Measurements from ENCODE around the gene PSME3IP1.
A peak's percentile ranks its signal among the peaks of the same experiment; 100 is the strongest.

PSME3IP1 gene

DNA sequence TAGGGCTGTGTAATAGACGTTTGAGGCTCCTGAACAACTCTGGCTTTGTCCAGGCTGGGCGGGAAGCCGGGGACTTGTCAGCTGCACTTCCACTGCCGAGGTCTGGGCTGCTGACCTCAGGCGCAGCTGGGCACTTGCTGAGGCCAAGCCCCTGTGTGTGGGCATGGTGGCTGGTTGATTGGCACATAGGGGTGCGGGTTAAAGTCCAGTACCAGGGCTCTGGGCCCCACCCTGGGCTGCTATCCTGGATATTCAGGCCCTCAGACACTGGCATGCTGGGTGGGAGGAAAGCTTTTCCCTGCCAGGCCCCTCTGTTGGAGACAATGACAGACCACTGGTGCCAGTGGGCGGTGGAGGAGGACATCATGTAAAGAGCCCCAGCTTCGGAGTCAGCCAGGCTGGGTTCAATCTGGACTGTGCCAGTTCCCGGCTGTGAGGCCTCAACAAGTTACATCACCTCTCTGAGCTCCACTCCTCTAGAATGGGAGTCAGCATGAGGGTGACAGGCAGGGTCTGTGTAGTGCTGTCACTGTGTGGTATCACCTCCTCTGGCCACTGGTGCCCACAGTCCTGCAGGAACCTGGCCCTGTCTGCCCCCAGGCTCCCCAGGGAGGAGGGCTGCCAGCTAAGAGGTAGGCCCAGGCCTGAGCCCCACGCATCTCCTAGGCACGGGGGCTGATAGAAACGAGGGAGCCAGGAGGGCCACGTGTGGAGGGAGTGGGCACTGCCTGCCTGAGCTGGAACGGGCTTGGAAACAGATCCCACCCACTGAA, 42.5 kb downstream of the PSME3IP1 start:
- no peak for DNase-seq

DNA sequence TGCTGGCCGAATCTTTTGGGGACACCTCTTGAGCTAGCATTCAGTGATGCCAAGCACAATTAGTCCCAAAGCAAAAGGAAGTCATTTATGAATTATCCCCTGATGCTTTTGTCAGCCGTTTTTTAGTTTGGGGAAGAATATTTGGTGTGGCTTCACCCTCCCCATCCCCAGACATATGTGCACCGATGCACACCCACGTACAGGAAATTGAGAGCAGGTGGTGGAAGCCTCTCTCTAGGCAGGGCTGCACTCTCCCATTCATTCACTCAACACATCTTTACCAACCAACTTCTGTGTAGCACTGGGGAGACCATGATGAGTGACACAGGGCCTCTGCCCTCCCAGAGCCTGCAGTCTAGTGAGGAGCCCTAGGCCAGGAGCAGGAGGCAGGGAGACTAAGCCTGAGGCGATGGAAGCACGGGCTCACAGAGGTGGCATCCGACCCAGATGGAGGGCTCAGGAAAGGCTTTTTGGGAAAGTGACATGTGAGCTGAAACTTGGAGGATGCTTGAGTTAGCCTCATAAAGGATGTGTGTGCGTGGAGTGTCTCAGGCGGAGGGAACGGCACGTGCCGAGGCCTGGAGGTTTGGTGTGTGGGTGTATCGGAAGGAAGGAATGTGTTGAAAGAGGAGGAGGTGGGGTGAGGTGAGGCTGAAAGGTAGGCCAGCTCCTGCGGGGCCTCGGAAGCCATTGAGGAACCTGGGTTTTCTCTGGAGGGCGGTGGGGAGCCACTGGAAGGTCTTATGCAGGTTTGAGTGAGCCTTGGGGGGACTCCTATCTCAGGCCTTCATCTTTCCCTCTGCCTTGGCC, 43.8 kb downstream of the PSME3IP1 start:
- DNase-seq, result no peak

DNA sequence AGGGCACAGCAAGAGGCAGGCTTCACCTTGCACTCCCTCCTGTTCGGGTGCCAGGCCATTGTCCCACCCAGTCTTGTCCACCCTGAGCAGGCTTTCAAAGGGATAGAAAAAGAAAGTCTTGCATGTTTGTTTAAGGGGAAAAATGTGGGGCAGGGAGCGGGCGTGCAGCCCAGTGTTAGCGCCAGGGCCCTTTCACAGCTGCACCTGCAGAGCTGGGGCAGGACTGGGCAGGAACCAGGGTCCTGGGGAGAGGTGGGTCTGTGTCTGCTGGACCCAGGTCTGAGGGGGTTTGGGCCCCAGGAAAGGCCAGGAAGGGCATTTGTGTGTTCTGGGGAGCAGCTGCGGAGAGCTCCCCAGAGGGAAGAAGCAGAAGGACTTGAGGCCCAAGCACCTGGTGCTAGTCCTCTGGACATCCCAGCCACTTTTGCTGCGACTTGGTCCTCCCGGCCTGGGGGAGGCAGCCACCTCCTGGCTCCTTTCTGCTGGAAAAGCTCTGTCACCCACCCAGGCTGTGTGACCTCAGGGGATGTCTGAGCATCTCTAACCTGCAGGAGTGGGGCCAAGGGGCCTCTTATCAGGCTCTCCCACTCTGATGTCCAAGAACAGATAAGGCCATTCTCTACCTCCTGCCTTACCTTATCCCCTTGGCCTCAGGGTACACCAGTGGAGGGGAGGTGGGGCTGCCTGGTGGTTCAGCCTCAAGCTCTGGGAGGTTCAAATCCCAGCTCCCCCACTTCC, 44.7 kb downstream of the PSME3IP1 start:
- DNase-seq, result no peak

DNA sequence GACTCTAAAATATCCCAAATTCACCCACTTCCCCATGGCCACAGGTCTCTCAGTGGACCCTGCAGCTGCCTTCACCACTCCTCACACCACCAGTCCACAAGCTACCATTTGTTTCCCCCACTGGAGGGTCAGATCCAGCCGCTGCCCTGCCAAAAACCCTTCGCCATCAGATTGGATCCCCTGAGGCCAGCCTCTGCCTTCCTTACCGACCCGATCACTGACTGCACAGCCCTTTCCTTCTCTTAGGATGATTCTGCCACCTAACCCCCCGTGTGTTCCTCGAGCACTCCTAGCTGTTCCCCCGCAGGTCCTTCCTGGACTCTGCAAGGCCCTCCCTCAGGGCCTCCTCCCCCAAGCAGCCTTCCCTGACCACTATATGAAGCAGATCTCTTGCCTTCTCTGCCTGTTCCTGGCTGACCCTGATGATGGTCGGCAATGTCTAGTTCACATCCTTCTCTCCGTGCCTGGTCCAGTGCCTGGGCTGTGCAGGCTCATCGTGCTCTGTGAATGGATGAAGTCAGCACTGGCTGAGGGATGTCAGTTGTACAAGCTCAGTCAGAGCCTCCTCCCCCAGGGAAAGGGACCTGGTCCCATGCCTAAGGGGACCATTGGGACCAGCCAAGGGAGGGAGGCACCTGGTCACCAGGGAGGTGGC, 47.4 kb downstream of the PSME3IP1 start:
- DNase-seq, result no peak

DNA sequence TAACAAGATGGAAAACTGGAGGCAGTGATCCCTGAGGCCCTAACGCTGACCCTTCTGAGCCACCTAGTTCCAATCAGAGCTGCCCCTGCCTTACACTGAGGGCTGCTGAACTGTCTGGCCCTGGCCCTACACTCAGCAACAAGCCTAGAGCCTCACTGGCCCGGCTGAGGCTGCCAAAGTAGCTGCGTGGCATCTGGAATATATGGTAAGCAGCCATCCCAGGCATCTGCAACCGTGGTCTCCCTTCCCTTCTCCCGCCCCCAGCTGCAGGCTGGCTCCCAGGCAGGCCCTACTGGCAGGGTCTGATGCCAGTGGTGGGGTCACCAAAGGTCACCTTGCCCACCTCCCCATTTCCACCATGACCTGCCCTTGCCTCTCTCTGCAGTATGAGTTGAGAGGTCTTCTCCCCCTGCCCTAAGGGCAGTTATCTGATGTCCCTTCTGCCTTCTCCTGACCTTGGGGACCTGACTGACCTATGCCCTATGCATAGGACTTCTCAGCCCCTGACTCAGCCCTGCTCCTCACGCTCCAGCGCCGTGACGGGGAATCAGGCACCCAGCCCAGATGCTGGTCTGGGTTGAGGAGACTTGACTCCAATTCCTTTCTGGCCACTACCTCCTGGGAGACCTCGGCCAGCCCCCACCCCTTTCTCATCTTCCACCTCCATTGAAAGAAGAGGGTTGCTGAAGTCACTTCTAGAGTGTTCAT, 48.1 kb downstream of the PSME3IP1 start:
- DNase-seq, result no peak

DNA sequence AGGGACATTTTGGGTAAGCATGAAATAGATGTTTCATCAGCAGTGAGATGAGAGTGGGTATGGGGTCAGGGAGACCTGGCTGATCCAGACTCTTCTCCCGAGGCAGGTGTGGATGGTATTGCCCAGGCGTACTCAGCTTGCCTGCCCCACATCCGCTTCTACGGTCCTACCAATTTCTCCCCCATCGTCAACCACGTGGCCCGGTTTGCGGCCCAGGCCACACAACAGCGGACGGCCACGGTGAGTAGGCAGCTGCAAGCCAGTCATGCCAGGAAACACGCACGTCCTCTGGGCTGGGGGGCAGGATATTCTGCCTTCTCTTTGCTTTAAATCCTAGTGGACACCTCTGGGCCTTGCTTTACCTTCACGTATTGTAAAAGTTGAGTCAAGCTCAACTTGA, 48.8 kb downstream of the PSME3IP1 start:
- no peak for DNase-seq

DNA sequence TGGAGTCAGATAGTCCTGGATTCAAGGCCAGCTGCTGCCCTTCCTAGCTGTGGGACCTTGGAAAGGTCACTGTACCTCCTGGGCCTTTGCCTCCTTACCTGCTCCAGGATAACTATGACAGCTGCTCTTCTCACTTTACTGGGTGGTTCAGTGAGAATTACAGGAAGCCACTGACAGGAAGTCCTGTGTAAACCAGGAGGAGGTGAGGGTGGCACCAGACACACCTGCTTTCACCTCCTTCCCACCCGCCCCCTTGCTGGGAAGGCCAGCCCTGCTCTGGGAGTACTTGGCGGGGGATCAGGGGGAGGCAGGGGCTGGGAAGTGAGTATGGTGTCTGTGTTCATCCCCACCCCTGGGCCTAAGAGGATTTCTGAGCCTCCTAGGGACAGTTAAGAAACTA, 50.9 kb downstream of the PSME3IP1 start:
- DNase-seq, result no peak

DNA sequence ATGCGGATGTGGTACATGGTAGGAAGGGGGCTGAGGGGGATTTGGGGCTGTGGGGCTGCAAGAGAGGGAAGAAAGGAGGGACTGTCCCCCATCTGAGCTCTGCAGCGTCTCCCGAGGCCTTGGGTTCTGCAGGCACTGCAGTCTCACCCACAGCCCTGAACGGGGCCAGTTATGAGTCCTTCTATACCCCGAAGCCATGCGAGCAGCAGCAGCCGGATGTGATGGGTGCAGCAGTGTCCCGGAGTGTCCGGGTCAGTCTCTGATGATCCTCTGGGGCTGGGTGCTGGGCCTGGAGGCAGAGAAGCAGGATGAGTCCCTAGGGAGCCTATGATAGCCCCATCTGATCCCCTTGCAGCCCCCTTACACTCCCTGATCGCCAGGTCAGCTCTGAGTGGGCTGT, 52.0 kb downstream of the PSME3IP1 start:
- DNase-seq, result no peak

DNA sequence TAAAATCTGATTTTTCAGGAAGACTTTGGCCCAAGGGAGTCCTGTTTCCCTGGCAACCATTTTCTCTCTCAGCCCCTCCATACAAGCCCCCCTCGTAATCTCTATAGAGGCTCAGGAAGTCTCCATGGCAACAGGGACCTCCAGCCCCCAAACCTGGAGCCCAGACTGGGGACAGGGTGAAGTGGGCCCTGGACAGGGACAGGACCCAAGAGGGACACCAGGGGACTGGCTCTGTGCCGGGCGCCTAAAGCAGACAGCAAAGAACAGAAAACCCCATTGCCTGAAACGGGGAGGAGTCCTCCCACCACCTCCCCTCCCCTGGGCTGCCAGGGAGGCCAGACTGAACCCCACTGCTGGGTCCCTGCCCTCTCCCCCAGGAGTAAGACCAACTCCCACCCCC, 52.8 kb downstream of the PSME3IP1 start:
- no peak for DNase-seq

DNA sequence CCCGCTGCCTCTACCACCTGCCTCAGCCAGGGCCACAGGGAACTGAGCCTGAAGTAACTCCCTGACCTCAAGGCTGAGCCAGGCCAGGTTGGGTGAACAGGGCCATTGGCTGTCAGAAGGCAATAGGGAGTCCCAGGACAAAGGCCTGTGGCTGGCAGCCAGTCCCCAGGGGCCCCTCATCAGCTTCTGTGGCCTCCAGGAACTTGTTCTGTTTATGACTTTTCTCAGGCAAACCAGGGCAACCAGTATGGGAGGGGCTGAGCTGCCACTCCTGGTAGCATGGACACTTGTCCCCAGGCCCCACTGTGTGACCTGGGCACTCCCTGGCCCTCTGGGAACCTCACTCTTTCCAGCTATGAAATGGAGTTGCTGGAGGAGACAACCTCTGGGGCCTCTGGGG, 53.4 kb downstream of the PSME3IP1 start:
- peak in 1 of 2 experiments; percentile 2 for DNase-seq

DNA sequence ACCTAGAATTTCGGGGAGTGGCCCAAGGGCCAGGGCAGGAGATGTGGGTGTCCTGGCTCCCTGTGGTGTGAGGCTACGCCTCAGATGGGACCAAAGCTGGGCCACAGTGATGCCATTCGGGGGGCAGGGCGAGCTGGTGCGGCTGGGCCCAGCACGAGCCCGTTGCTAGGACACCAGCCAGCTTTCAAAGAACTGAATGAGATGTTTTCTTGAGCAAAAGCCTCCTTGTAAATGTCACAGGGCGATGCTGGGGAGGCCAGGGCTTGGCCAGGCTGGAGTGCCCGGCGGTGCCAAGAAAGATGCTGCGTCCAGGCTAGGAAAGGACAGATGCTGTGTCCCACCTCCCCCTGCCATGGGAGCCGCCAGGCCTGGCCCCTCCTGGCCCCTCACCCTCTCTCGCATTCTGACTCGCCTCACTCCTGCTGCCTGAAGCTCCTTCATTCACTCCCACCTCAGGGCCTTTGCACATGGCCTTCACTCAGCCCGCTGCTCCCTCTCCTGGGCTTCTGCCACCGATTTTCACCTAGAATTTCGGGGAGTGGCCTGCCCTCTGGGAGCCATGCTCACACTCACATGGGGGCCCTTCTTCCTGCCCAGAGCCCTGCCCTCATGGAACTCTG, 54.4 kb downstream of the PSME3IP1 start:
- DNase-seq, result no peak

DNA sequence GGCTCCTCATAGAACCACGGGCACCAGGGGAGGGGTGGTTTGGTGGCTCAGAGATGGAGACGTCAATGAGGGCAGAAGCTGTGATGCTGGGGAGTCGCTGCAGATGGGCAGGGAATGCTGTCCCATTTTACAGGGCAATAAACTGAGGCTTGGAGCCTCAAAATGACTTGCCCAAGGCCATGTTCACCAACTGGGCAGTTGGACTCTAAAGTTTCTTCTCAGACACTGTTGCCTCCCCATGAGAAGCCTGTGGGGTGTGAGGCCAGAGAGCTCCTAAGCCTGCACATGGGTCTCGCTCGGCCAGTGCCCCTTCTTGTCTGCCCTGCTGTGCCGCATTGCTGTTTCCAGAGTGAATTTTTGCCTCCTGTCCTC, 54.9 kb downstream of the PSME3IP1 start:
- DNase-seq, result no peak

DNA sequence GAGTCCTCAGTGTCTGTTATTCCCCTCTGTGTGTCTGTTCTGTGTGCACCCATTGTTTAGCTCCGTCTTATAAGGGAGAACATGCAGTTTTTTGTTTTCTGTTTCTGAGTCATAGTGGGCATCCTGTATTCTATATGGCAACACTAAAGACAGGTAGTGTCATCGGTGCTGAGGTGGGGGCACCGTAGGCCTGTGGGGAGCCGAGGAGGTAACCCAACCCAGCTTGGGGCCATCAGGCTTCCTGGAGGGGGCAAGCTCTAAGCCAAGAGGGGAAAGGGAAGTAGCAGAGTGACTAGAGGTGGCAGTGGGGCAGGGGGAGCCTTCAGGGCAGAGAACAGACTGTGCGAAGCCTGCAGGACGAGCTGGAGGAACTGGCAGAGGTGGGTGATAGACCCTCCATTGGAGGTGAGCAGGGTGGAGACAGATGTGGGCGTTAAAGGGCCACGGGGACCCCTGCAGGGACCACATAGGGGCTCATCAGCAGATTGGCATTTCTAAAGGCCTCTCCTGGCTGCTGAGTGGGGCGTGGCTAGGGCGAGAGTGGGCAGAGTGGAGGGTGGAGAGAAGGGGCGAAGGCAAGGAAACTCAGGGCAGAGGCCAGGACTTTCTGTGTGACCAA, 57.0 kb downstream of the PSME3IP1 start:
- DNase-seq, result no peak

DNA sequence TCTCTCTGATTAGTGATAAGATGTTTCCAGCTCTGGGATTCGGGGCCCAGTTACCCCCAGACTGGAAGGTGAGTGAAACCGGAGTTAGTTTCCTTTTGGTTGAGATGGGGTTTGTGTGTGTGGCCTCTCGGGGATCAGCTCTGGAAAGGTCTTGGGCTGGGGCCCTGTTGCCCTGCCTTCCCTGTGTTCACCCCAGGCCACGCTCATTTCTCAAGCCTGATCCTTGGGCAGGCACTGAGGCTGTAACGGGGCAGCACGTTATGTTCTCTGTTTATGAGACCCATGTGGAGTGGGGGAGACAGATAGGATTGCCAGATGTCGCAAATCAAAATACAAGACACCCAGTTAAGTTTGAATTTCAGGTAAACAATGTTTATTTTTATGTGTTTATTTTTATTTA, 58.0 kb downstream of the PSME3IP1 start:
- no peak for DNase-seq

DNA sequence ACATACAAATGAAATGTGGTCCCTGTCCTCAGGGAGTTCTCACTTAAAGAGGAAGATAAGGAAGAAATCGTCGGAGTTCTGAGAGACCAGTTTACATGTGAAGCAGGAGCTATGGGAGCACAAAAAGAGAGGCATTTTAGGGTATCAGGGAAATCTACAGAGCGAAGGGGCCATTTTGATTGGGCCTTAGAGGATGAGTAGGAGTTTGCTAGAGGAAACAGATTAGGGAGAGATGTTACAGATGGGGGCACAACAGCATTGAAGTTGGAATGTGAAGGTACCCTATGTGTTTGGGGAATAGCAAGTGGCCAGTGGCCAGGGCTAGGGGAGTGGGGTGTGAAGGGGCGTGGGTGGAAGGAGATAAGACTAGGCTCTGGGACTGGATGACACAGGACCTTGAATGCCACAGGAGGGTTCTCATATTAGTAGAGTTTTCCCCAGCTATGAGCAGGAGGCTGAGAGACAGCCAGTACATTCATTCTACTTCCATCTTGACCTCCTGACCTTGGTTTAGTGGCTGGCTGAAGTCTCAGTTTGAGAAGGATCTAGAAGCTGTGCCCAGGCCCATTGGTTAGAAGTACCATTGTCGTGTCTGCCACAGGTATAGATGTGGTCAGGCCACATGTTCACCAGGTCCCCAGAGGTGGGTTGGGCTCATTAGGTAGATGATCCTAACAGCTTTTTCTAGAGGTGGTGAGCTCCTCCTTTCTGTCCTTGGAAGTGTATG, 58.6 kb downstream of the PSME3IP1 start:
- no peak for DNase-seq

DNA sequence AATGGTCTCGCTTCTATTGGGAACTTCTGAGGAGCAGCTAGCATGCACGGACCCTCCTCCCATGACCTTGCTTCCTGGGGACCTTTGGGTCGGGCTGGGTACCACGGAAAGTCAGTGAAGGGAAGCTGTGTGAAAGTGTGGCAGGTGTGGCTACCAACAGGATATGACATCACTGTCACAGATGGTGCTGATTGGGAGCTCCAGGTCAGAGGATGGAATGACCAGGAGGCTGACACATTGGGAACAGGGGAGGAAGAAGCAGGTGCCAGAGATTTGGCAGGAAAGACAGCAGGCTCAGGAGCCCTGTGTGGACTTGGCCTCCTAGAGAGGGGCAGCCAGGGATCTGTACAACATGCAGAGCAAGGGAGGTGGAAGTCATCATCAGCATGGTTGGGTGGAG, 59.4 kb downstream of the PSME3IP1 start:
- DNase-seq, result no peak

DNA sequence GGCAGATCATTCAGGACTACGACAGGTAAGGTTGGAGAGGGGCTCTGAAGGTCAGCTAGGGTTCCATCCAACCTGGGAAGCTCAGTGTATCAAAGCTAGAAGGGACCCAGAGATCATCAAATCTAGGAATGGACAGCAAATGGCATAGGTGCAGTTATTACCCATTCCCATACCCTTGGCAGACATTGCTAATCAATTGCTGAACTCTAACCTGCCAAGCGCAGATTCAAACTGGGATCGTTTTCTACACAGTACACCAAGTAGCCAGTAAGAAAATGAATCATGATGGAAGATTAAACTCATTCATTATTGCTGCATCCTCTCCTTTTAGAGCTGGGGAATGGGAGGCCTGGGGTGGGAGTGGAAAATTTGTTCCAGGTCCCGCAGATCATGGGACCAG, 59.9 kb downstream of the PSME3IP1 start:
- no peak for DNase-seq

DNA sequence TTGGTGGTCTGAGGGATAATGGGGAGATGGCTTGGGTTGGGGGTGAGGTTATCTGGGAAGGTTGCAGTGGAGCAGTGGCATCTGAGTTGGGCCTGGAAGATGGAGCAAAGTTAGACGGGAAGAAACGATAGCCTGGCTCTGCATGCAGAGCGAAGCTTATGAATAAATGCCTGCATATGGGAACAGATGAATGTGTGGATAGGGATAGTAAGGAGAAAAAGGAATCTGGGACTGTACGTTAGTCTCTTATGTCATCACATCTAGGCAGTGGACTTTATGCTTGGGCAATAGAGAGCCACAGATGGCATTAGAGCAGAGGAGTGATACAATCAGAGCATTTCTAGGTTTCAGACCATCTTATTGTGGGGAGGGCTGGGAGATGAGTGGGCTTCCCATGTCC, 60.5 kb downstream of the PSME3IP1 start:
- DNase-seq, result no peak

DNA sequence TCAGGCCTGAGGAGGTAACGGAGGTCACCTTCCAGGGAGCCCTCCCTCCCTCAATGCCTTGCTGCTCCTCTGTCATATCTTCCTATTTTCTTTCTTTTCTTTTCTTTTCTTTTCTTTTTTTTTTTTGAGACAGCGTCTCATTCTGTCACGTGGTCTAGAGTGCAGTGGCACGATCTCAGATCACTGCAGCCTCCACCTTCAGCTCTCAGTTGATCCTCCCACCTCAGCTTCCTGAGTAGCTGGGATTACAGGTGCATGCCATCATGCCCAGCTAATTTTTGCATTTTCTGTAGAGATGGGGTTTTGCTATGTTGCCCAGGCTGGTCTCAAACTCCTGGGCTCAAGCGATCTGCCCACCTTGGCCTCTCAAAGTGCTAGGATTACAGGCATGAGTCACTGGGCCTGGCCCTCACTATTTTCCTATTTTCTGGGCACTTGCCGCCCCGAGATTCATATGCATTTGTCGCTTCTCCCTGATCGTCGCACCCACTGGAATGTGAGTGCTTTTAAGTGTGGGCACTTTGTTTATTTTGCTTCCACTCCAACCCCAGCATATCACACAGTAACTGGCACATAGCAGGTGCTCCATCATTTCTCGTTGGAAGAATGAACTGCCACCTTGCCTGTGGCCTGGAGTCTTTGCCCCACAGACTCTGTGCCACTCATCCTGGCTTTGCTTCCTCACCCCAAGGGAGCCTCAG, 61.7 kb downstream of the PSME3IP1 start:
- DNase-seq, result no peak

All from NCI-H526 (cell line).